C4-2B (cell line): ENCODE results near the gene PRICKLE2.

Experiments
- H3K27ac ChIP-seq: fragments of 450-650 bp; 2 replicates; pipeline ENCODE4 v1.5.1; 2017
- ZFX ChIP-seq: fragments of 450-650 bp; IDR thresholded peaks from 2 replicates; pipeline ENCODE4 v1.6.1; 2017
- TF ChIP-seq, protein P1 (sequence below): fragments of 450-650 bp; conservative IDR thresholded peaks from 2 replicates; pipeline ENCODE4 v1.5.1; 2017; ENCODE audit warnings: mild to moderate bottlenecking

PRICKLE2 gene

DNA sequence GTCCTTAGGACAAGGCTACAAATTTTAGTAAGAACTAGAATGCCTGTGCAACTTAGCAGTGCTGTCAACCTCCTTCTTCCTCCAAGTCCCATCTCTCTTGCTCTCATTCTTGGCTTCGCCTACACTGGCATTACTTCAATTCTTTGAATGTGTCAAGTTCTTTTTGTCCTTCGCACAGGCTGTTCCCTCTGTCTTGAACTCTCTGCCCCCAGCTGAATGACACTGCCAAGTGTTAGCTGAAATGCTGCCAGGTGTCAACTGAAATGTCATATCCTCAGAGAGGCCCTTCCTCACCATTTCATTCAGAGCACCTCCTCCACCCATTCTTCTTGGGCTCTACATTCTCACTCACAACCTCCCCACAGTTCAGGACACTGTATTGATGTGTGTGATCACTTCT lies 153.1 kb downstream of the PRICKLE2 start:
- TF ChIP-seq, protein P1, sequence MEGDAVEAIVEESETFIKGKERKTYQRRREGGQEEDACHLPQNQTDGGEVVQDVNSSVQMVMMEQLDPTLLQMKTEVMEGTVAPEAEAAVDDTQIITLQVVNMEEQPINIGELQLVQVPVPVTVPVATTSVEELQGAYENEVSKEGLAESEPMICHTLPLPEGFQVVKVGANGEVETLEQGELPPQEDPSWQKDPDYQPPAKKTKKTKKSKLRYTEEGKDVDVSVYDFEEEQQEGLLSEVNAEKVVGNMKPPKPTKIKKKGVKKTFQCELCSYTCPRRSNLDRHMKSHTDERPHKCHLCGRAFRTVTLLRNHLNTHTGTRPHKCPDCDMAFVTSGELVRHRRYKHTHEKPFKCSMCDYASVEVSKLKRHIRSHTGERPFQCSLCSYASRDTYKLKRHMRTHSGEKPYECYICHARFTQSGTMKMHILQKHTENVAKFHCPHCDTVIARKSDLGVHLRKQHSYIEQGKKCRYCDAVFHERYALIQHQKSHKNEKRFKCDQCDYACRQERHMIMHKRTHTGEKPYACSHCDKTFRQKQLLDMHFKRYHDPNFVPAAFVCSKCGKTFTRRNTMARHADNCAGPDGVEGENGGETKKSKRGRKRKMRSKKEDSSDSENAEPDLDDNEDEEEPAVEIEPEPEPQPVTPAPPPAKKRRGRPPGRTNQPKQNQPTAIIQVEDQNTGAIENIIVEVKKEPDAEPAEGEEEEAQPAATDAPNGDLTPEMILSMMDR: no peak
- TF ChIP-seq ZFX: no peak
- H3K27ac ChIP-seq: no peak overlapping the region

DNA sequence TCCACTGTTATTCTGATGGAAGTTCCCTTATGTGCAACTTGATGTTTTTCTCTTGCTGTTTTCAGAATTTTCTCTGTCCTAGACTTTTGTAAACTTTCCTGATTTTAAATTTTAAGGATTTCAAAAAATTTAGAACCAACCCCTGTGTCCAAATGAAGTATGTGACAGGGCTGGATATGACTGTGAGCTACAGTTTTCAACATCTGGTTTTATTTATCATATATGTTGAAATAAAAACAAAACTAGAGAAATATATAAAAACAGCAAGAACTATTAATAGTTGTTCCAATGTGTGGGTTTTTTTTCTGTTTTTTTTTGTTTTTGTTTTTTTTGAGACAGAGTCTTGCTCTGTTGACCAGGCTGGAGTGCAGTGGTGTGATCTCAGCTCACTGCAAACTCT lies 154.6 kb downstream of the PRICKLE2 start:
- TF ChIP-seq ZFX: no peak
- TF ChIP-seq, protein P1: no peak
- no peak overlapping the region for H3K27ac ChIP-seq

DNA sequence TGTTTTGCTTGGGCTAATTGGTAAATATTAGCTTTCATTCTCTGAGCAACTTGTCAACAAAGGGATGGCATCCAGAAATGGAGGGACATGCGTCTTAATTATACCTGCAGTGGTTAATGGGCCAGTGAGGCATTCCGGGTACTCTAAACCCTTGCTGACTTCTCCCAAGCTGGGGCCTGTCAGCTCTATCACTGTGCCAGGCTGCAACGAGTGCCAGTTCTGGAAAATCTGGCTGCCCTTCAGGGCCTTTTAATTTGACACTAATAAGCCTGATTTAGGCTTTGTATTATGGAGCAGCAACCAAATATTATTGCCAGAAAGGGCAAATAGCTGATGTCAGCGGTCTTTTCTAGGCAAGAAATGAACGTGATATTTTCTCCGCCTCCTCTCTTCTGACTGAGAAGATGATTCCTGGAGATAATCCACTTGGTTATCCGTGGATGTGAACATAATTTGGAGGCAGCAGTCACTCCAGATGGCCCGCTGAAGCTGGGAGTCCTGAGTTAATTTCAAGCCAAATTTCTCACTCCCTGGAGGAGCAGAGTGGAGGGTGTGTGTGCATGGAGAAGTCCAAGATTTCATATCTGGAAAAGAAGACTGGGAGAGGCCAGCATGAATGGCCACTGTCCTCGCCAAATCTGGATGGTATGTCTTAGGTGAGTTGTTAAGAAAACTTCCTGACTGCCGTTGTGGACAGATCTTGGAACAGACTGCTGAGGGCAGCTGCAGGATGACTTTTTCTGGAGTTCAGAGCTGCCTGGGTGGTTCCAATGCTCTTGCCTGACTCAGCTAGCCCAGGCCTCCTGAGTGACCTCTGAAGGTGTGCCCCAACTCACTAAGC lies 157.5 kb downstream of the PRICKLE2 start:
- H3K27ac ChIP-seq: no peak overlapping the region
- TF ChIP-seq, protein P1: no peak
- no peak for TF ChIP-seq ZFX

DNA sequence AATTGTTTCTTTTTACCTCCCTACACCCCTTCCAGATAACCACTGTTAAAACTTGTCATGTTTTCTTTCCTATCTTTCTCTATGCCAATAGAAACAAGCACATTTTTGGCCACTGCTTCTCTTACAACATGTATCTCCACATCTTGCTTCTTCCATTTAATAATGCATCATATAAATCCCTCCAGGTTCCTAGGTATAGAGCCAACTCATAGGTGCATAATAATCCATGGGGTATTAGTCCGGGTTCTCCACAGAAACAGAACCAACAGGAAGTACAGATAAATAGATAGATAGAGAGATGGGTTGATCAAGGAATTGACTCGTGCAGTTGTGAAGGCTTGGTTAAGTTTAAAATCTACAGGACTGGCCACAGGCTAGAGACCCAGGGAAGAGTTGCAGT lies 160.5 kb downstream of the PRICKLE2 start:
- TF ChIP-seq, protein P1: no peak
- no peak for TF ChIP-seq ZFX

DNA sequence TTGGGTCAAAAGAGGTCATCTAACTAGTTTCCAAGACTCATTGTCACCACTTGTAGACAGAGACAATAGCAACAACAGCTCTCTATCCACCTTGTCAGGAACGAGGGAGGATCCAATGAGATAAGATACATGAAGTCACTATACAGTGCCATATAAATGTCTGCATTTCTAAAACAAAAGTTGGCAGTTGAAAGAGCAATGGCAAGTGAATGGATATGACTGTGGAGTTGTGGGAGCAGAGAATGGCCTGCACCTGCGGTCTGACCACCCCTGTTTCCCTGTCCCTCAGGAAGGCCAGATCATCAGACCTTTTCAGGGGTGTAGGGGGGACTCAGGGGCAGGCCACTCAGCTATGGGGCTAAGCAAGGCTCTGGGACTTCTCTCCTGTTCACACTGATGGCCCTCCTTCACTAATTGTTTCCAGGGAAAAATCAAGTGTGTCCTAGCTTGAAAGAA lies 161.3 kb downstream of the PRICKLE2 start:
- TF ChIP-seq, protein P1: no peak
- TF ChIP-seq ZFX: no peak
- no peak overlapping the region for H3K27ac ChIP-seq

More for the DNA sequence above, 160.5 kb downstream of the PRICKLE2 start:
- no peak overlapping the region for H3K27ac ChIP-seq

DNA sequence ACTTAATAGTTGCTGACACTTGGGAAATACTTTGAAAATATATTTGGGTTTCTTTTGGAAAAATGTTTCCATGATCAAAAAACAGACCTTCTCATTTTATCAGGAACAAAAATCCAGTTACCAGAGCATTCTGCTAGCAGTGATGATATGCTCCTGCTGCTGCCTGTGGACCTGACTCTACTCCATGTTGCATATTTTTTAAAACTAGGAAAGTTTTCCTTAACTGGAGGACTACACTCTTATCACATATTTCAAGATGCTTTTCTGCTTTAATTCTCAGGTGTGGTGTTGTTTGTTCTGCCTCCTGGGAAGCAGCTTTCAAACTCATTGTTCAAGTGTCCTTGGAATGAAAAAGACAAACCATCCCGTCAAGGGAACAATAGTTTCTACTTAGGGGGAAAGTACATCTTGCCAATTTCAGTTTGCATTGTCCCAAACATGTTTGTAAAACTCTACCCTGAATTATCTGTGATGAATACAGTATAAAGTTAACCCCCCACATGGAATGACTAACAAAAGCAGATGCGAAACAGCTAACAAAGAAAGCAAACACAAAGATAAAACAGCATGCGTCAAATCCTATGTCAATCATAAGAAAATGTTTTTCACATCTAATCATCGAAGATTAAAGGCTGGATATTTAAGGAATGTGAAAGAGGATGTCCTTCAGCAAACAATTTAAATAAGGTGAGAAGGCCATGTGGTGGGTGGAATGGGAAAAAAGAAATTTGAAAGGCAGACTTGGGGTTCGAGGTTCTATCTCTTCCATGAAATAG lies 161.9 kb downstream of the PRICKLE2 start:
- no peak overlapping the region for H3K27ac ChIP-seq
- TF ChIP-seq, protein P1: no peak
- no peak for TF ChIP-seq ZFX

DNA sequence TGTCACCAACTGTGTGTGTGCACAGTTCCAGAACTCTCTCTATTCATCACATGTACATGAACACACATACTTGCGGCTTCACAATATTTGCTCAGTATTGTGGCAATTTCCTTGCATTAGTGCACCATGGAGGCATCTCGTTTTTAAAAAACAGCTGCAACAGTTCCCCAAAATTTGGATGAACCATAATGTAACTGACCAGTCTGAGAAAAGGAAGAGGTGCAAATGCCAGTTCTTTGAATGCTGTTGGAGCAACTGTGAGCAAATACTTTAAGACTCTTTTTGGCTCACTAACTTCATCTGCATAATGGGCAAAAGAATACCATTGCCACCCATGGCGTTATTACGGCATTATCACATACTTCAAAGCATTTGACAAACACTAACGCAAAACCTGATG lies 163.6 kb downstream of the PRICKLE2 start:
- TF ChIP-seq, protein P1: no peak
- no peak for TF ChIP-seq ZFX
- no peak overlapping the region for H3K27ac ChIP-seq
